Ovary (tissue), 9 donors: Measurements from ENCODE around the gene PSMC3IP. TPM values are rescaled to one million over a fixed set of nuclear protein-coding genes. Genes with fewer than 3 reads are reported as not detected.
"Not testable (repeated sequence)": the region's sequence is repeated elsewhere in the genome, so short reads cannot be mapped to it uniquely, and the experiment has no call there.

Source experiments
- DNase-seq, 5 donors: peaks; one replicate each; pipeline ENCODE4 v3.0.0-alpha.2; 2019 to 2020
- H3K27ac ChIP-seq, 2 donors: fragments of 200-600 bp; one replicate each; pipeline versions ENCODE4 v1.5.1 to v1.8.0; 2019 to 2022
- H3K27me3 ChIP-seq: fragments of 200-600 bp; one replicate; pipeline ENCODE4 v1.8.0; 2022
- H3K36me3 ChIP-seq: fragments of 200-600 bp; sonication (generic); one replicate; pipeline ENCODE4 v1.5.1; 2019
- H3K4me1 ChIP-seq: one replicate; pipeline ENCODE4 v1.8.1; 2013; ENCODE audit warnings: mild to moderate bottlenecking, moderate library complexity; ENCODE audit not compliant: insufficient read depth
- H3K4me3 ChIP-seq: fragments of 200-600 bp; sonication (generic); one replicate; pipeline ENCODE4 v1.5.1; 2017
- H3K9me3 ChIP-seq, 2 donors: fragments of 200-600 bp in 1 of 2; sonication (generic) in 1 of 2; one replicate each; pipeline versions ENCODE4 v1.5.1 to v1.8.1; 2013 to 2019; ENCODE audit warnings: mild to moderate bottlenecking in 1 of 2, moderate library complexity in 1 of 2
- CTCF ChIP-seq, 3 donors: fragments of 450-650 bp in 2 of 3; fragments of 200-600 bp in 1 of 3; IDR thresholded peaks; one replicate each; pipeline versions ENCODE4 v1.5.1 to v1.8.0; 2016 to 2022; ENCODE audit warnings: antibody characterized with exemption in 3 of 3, mild to moderate bottlenecking in 1 of 3
- EP300 ChIP-seq: sonication (generic); formaldehyde crosslinking; IDR thresholded peaks from one replicate; pipeline ENCODE4 v1.6.1; 2017; ENCODE audit warnings: antibody characterized with exemption
- POLR2A ChIP-seq: fragments of 450-650 bp; IDR thresholded peaks from one replicate; pipeline ENCODE4 v1.6.1; 2017; ENCODE audit warnings: antibody characterized with exemption, mild to moderate bottlenecking, moderate library complexity
- WGBS, 3 donors: extraction: QIAGEN DNeasy Blood & Tissue Kit in 1 of 3; methylation state at CpG; one replicate each; pipeline versions ENCODE4 v1.1.5 to v1.1.7; 2013 to 2017; 5-methylcytosine and 5-hydroxymethylcytosine counted together
- intact Hi-C, 4 donors: fragments of 100-400 bp; cut with DNase I; formaldehyde crosslinking; loops; one replicate each; pipeline versions ENCODE4 v1.11.0 to v1.15.1; 2022 to 2023
- polyA plus RNA-seq, 2 donors: library from polyadenylated mRNA; stranded (reverse); fragments of 200-250 nt in 1 of 2; fragments of 350-450 nt in 1 of 2; fragmentation: Illumina TruSeq in 1 of 2; extraction: RNeasy Lipid Tissue Mini Kit (QIAGEN cat#74804) in 1 of 2; gene quantifications; one replicate each; pipeline ENCODE4 v1.2.3, GENCODE V29; 2013 to 2014
- total RNA-seq, 7 donors: library from RNA; depleted of rRNA in 2 of 7; stranded (reverse); fragments of >200 nt in 2 of 7; fragmentation: NEBNext Ultra II Directional in 3 of 7; extraction: Animal tissue kit (Norgen Biotek cat#: 25700) in 3 of 7; gene quantifications; one replicate each; pipeline versions ENCODE4 v1.1.0 to v1.2.4, GENCODE V29; 2016 to 2023
- donor health status: DM: no; HTN: no; CAD: no; lungs with moderate emphysema.
- donor health status: DM: no; HTN: no; CAD: no.
- donor health status: Bipolar disorder and iron deficiency.
- donor health status: DM: yes; HTN: yes; CAD: no.
- donor health status: DM: no; HTN: no; CAD: no.
- donor health status: DM: yes; HTN: yes; CAD: no.

The PSMC3IP gene
- total and polyA plus RNA-seq, 9 donors, result 1.4 to 7.5 (median 4.4) TPM

GRCh38 chr17:42560246-42560645 lies 17.3 kb downstream of the PSMC3IP start:
- no peak for TF ChIP-seq EP300
- TF ChIP-seq CTCF (IDR thresholded peaks at IDR 0.05), result no peak
- no peak for TF ChIP-seq POLR2A
- H3K9me3 ChIP-seq, result no peaks in the 10 kb centered on the region
- intact Hi-C loops, result no loop called here
- no peak overlapping the region for H3K4me3 ChIP-seq
- H3K36me3 ChIP-seq, result no peaks in the 10 kb centered on the region
- H3K27me3 ChIP-seq, result no peaks in the 10 kb centered on the region
- no peak for DNase-seq
- peaks cover 18% of the 10 kb centered on the region for H3K4me1 ChIP-seq
- WGBS, 3 donors, result 78 to 89% (median 81%) methylated on average over 3 of the region's 3 CpGs
- no peak overlapping the region for H3K27ac ChIP-seq

- no peaks in the 10 kb centered on the region for H3K9me3 ChIP-seq
- 78 to 81% (median 79%) methylated on average over 6 of the region's 6 CpGs for WGBS, 3 donors
- no peaks in the 10 kb centered on the region for H3K27me3 ChIP-seq
- no peak for TF ChIP-seq EP300
- no peak for TF ChIP-seq CTCF (IDR thresholded peaks at IDR 0.05)
- no peak for TF ChIP-seq POLR2A
- DNase-seq, result no peak
- H3K4me3 ChIP-seq, result no peak overlapping the region
- no peaks in the 10 kb centered on the region for H3K36me3 ChIP-seq
- no peak overlapping the region for H3K27ac ChIP-seq
- peaks cover 20% of the 10 kb centered on the region for H3K4me1 ChIP-seq
- intact Hi-C loops, result no loop called here
Observed at GRCh38 chr17:42559075-42559474, 18.5 kb downstream of the PSMC3IP start.

GRCh38 chr17:42555961-42556617 lies 21.4 kb downstream of the PSMC3IP start:
- H3K27me3 ChIP-seq, intact Hi-C loops, DNase-seq, H3K4me3 ChIP-seq, H3K36me3 ChIP-seq, H3K27ac ChIP-seq, H3K9me3 ChIP-seq: not testable (repeated sequence)
- H3K4me1 ChIP-seq, result peaks cover 14% of the 10 kb centered on the region
- WGBS, 3 donors, result 44 to 67% (median 60%) methylated on average over 5 of the region's 5 CpGs

GRCh38 chr17:42555122-42555622 lies 22.4 kb downstream of the PSMC3IP start:
- TF ChIP-seq CTCF (IDR thresholded peaks at IDR 0.05) (no peak), EP300 (no peak)
- Histone ChIP-seq H3K4me3 (peak overlapping the region; percentile 83), H3K27ac (peak overlapping the region; percentile 47 to 72)

More at GRCh38 chr17:42555122-42555622, 22.4 kb downstream of the PSMC3IP start:
- intact Hi-C loops, result no loop called here
- WGBS, 3 donors, result 21 to 28% (median 25%) methylated on average over 4 of the region's 4 CpGs
- no peak for DNase-seq
- Histone ChIP-seq H3K9me3 (no peaks in the 10 kb centered on the region), H3K4me1 (peaks cover 14% of the 10 kb centered on the region), H3K36me3 (no peaks in the 10 kb centered on the region), H3K27me3 (no peaks in the 10 kb centered on the region)
